GM21526 (cell line): ENCODE results near the gene CIB4.
"Not testable (repeated sequence)": the region's sequence is repeated elsewhere in the genome, so short reads cannot be mapped to it uniquely, and the experiment has no call there.

ENCODE experiments used
- ATAC-seq: cut with Tn5 transposase; IDR thresholded peaks from one replicate; pipeline ENCODE4 v1.9.1; 2021; ENCODE audit warnings: moderate library complexity; ENCODE audit not compliant: unreplicated experiment, low FRiP score

Gene CIB4

DNA sequence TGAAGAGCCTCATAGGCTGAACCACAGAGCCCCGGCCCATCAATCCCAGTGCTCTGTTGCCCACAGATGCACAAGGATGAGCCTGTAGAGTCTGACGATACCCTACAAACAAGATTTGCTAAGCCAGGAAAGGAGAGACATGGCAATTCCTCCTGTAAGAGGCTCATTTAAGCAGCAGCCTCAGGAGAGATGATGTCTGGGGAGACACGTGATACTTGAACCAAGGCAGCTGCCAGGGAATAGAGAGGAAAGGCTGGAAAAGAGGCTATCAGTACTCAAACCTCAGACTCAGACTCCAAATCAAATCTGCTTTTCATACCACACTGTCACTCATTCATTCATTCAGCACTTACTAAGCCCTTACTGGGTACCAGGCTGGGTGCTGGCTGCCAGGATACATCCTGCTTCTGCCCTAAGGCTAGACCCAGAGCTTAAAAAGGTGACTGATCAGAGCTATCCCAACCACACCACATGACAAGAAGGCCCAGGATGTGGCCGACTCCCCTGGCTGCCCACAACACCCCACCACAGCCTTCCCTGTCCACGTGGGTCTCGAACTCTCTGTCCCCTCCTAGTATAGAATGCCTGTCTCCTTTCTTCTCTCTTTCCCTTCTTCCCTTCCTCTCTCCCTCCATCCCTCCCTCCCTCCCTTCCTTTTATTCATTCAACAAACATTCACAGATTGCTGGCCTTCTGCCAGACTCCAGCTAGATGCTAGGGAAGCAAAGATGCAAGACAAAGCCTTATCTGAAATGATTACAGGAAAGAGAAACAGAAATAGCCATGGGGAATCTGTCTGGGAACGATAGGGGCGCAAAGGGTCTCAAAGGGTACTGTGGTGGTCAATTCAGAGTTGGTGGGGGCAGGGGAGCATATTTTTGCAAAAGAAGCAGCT lies 27.9 kb upstream of the CIB4 start:
- no peak for ATAC-seq

DNA sequence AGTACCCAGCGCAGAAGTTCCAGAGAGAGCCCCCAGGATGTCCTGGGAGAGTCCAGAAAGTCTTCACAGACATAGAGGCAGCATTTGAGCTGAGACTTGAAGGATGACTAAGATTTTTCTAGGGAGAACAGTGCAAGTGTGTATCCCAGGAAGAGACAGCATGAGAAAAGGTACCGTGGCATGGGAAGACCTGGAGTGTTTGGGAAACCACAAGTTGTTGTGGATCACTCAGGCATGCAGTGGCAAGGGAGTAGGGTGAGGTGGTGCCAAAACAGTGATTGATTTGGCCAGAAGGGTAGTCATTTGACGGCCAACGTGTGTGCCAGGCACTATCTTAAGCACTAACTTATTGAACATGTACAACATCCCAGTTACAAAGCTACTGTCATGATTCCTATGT lies 26.9 kb upstream of the CIB4 start:
- no peak for ATAC-seq

DNA sequence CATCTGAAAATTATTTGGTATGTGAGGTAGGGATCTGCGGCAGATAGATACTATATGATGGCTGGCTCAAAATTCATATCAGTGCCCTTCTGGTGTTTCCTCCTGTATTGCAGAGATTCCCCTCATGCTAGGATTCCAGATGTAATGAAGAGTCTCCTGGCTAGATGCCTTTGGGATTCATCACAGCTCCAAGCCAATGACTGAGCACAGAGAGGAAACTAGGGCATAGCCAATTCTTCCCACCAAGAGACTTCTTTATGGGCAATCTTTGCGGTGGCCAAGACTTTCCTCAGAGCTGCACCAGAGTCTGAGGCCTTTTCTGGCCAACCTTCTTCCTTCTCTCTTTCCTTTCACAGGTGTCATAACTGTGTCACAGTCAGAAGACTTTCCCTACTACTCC lies 25.5 kb upstream of the CIB4 start:
- ATAC-seq: no peak

DNA sequence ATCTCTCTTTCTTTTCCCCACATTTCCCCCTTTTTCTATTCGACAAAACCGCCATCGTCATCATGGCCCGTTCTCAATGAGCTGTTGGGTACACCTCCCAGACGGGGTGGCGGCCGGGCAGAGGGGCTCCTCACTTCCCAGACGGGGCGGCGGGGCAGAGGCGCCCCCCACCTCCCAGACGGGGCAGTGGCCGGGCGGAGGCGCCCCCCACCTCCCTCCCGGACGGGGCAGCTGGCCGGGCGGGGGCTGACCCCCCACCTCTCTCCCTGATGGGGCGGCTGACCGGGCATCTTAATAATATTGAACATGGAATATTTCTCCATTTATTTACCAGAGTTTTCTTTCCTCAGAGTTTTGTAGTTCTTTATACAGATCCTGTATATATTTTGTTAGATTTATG lies 24.1 kb upstream of the CIB4 start:
- not testable (repeated sequence) for ATAC-seq

DNA sequence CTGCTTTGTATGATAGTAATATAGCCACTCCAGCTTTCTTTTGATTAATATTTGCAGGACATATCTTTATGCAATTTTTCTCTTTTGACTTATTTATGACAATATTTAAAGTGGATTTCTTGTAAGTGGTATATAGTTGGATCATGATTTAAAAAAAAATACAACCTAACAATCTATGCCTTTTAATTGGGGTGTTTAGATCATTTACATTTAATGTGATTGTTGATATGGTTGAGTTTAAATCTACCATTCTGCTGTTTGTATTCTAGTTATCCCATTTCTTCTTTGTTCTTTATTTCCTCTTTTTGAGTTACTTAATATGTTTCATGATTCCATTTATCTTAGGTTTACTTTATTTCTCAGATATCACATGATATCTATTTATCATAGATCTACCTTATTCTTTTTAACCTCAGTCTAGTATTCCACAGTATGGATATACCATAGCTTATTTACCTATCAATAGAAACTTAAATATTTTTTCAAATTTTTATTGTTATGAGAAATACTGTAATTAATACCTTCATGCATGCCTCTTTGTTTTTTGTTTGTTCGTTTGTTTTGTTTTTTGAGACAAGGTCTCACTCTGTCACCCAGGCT lies 19.3 kb upstream of the CIB4 start:
- no peak for ATAC-seq

DNA sequence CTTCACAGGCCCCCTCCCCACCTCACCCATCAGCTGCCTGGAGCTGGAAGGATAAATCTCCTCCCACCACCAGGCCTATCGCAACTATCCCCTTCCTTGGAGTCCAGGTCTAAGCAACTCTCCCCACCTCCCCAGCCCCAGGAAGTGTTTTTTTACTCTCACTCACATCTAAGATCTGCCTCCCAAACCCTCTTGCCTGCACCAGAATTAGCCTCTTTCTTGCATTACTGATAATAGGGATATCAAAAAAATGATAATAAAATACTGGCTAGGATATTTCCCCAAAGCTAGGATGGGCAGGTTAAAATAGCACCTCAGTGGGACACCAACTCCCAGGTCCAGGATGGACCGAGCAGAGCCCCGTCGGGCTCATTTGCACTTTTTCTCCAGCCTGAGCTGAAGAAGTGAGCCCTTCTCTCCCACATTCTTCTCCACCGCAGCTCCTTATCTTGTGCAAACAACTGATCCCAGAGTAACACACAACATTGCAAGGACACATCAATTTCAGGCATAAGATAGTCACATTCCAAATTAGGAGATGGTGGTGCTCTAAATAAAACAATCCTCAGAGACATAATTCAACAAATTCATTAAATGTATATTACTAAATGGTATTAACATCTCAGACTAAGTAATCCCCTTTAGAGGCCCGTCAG lies 17.7 kb upstream of the CIB4 start:
- no peak for ATAC-seq

DNA sequence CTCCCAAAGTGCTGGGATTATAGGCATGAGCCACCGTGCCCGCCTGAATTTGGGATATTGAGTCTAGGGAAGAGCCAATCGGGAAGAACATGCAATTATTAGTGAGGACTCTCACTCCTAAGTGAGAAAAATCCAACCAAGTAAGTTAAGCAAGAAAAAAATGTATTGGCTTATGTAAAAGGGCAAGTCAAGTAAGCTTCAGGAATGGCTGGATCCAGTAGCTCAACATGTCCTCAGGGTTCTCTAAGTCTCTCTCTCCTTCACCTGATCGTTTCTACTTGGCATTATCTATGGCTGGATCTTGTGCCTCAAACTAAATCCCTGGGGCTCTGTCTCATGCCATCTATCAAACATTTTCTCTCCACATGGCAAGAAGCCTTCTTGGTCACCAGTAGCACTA lies 16.1 kb upstream of the CIB4 start:
- no peak for ATAC-seq

DNA sequence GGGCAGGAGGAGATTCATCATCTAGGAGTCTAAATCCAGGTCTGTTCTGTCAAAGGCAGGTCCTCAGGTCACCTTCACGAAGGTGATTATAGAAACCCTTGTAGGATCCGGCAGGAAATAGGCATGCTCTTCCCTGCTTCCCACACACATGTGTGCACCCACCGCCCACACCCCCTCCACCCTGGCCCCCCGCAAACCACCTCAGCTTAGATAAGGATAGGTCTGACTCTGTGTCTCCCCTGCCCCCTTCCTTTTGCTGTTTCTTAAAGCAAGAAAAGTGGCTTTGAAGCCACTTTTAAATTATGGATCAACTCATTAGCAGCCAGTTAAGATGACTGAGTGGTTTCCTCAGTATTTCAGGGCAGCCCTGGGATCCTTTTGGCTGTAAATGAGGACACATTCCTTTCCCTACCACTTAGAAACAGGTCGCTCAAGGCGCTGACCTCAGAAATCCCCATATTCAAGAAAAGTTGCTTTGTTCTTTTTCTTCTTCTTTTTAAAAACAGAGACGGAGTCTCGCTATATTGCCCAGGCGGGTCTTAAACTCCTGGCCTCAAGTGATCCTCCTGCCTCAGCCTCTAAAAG lies 14.5 kb upstream of the CIB4 start:
- ATAC-seq: no peak

DNA sequence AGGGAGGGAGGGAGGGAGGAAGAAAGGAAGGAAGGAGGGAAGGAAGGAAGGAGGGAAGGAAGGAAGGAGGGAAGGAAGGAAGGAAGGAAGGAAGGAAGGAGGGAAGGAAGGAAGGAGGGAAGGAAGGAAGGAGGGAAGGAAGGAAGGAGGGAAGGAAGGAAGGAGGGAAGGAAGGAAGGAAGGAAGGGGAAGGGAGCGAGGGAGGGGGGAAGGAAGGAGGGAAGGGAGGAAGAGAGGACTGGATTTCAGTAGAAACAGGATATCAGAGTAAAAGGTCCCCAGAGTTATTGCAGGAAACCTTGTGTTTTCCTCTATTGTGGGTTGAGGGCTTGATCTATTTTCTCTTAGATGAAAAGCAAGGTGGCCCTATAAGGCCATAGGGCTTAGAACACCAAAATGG lies 14.0 kb upstream of the CIB4 start:
- ATAC-seq: not testable (repeated sequence)

DNA sequence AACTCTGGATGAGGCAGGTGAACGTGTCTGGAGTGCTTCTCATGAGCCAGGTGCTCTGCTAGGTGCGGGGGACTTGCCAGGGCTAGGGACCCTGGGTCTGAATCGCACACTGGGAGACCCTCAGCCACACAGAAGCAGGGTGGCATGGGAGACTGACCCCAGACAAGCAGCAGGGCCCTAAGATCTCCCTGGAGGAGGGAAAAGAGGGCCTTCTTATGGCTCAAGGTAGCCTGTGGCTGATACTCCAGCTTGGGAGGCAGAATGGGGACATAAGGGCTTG lies 12.8 kb upstream of the CIB4 start:
- no peak for ATAC-seq

DNA sequence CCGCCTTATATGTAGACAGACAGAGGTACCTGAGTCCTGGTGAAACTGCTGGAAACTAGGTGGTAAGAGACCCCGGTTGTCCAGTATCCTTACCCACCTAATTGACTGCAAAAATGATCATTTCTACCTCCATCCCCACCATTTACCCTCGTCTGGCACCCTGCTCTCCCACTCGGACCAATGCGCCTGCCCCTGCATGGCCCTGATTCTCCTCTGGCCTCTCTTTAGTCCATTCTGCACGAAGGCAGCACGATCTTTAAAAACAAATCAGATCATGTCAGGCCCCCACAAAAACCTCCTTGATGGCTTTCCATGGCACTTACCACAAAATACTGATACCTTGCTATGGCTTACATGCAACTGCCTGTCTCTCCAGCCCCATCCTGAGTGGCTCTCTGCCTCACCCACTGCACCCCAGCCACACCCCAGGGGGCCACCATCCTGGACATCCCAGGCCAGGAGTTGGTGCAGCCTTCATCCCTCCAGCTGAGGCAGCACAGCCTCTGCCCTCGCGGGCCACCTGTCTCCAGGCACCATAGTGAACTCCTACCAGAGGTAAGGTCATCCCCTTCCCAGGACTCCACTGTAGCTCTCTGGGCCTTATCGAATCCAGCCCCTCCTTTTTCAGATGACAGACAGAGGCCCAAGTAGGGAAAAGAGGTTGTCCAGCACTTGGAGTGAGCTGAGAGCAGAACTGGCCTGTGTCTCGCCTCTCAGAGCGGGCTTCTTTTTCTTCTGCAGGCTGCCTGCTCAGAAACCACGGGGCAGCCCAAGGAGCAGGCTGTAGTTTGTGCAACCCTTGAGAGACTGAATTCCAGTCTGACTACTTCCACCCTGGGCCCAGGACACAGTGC lies 12.3 kb upstream of the CIB4 start:
- no peak for ATAC-seq

DNA sequence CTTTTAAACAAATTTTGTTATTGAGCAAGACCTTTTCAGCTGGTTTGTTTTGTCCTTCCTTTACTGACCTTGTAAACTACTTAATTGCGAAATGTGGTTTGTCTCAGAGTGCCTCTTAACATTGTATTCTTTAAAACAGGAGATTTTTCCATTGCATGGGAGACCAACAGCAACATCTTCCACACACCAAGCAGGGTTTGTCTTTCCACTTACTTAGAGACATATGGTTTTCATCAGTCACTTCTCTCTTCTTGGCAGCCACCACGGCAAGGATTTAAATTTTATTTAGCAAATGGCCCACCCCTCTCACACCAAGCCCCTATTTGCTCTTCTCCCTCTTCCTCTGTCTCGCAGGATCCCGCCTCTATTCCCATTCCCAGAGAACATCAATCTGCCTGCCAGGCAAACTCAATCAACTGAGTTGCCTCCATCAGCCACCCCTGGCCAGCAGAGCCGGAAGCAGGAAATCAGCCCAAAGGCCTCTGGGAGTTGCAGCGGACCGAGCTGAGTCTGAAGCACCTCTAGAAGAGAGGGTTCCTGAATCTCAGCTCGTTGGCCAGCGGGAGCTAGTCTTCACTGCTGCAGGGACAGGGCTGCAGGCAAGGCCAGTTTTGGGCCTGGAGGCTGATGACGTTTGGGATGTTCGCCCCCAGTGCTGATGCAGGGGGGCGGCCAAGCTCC lies 11.3 kb upstream of the CIB4 start:
- no peak for ATAC-seq

DNA sequence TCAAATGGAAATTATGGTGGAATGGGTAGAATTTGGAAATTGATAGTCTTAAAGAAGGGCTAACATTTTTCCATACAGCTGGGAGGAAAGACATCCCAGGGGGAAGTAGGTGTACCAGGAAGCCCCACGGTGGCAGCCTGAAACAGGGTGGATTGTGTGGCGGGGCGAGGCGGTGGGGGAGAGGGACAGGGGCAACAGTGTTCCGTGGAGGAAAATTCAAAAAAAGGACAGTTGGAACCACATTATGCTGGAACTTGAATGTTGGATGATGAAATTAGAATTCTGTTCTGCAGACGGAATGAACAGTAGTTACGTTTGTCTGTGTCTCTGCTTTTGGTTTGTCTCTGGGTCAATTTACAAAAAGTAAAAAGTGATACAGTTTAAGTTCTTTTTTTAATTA lies 10.6 kb upstream of the CIB4 start:
- no peak for ATAC-seq

DNA sequence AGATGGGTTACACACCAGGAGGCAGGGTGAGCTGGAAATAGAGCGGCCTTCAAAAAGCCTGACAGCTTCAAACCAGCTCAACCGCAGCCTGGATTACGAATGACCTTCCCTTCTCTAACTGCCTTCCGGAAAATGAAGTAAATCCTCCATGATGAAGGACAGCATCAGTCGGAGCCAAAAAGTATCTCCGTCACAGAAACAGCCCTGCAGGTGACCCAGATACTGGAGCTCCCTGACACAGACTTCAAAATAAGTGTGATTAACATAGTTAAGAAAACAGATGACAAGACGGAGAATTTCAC lies 10.3 kb upstream of the CIB4 start:
- no peak for ATAC-seq

DNA sequence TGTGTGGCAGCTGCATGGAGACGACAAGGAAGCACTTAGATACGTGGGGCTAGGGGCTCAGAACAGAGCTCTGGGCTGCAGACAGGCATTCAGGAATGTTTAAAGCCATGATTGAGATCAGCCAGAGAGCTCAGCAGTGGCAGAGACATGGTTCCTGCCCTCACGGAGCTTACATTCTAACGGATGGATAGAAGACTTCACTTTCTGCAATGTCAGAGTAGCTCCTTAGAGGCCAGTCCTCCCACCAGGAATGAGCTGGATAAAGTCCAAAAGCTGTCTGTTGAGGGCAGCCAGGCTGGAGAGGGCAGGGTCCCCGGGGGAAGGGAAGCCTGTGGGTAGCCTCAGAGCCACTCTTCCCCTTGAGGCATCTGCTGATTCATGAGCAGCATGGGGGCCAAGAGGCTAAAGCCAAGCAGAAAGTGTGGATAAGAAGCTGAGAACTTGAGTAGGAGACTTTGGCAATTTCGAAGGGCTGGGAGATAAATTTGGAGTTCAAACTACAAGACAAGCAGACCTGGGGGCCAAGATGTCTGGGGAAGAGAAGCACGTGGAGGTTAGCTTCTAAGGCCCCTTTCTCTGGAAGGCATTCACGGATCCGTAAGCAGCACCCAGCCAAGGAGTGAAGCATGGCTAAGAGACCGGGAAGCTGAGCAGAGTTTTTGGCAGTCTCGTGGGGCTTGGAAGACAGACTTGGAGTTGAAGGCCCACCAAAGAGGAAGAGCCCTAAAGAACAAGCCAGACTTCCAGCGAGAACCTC lies 9.7 kb upstream of the CIB4 start:
- no peak for ATAC-seq

DNA sequence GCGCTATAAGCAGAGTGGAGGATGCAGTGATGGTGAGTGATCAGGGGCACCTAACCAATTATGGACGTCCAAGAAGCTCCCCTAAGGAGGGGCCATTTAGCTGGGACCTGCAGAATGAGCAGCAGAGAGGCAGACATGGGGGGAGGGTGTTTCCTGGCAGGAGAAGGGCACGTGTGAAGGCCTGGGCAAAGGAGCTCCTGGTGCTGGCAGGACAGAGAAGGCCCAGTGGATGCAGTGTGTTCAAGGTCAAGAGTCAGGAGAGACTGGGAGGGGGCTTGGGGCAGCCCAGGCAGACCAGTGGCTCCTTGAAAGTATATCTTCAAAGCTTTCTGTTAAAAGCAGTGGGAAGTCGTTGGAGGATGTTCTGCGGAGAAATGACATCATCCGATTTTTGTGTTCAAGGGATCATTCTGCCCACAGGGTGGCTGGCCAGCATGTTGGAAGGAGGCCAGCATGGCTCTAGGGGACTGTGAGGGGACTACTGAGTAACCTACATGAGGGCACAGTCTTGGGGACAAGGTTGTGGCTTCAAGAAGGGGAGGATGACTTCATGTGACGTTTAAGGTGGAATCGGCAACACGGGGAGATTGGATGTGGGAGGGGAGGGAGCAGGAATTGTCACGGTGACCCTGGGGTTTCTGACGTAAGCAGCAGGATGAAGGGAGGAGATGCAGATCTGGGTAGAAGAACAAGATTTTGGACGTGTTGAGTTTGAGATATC lies 9.0 kb upstream of the CIB4 start:
- no peak for ATAC-seq

DNA sequence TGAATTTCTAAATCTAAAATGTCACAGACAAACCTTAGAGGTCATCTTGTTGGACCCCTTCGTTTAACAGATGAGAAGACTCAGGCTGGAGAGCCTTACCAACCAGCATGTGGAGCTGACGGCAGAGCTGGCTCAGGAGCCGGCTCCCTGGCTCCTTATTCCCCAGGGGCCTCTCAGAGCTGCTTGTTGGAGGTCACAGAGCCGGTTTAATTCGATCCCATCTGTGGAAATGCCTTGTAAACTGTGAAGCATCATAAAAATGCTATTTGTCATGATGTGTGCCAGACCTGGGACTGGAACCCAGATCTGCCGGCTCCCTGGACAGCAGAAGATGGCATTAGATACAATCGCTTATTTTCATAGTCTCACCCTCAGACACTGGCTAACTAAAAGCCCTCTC lies 8.2 kb upstream of the CIB4 start:
- ATAC-seq: no peak

DNA sequence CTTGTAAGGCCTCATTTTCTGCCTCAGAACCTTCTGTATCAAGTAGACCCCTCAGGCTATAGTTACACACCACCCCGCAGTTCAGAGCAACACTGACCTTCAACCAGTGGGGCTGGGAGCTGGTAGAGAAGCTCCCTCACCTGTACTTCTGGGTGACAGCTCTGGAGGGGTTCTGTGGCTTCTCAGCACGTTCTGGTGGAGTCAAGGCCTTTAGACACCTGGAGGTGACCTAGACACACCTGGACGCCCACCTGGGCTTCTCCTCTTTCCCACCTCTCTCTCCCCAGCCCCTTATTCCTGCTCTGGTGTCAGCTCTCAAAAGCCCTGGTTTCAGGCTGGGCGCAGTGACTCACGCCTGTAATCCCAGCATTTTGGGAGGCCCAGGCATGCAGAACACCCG lies 7.3 kb upstream of the CIB4 start:
- no peak for ATAC-seq

DNA sequence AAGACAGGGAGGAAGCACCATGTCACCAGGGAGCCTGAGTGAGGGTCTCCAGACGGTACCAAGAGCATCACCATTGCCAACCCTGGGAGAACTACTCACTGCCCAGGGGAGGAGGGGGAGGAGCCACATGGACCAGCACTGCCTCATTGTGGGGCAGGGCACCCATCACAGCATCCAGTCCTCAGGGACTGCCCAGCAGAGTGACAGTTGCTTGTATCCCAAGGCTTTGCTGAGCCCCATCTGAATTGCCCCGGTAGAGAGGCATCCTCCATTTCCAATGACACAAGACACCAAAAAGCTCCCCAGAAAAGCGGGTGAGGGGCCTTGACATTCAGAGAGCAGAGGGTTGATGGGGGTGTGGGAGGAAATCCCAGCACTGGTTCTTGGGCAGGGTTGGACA lies 6.8 kb upstream of the CIB4 start:
- no peak for ATAC-seq
